Measurements from ENCODE around the gene NCOA4. TPM values are rescaled to one million over a fixed set of nuclear protein-coding genes. Genes with fewer than 3 reads are reported as not detected.

Gene NCOA4
- total RNA-seq, 4 donors from 2014 or later: 88.8 to 223 (median 110) TPM

DNA sequence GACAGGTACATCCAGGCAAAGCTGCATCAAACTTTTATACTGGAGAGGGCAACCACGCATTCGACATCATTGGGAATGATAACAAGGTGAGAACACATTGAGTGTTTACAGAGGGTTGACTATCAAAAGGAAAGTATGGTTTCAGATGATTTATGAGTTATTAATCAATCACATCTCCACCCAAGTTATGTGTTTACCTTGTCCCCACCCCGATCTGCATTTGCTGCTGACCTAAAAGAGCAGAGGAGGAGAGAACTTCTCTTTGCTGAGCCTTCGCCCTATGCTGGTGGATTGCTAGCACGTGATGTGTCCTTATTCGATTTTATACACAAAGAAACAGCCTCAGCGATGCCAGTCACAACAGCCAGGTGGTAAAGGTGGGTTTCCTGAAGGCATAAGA, 15.8 kb upstream of the NCOA4 start, which contains the start of gene MSMB:
Gene MSMB (minus strand): TSS at position 9 of the 400 bp plus-strand sequence. CDS start 32 bp downstream, outside the sequence.
- Histone ChIP-seq H3K4me1 (no peaks in the 10 kb centered on the region), H3K36me3 (no peaks in the 10 kb centered on the region), H3K27ac (no peak within 1 kb of the TSS), H3K27me3 (no peaks in the 10 kb centered on the region), H3K9me3 (no peaks in the 10 kb centered on the region), H3K4me3 (no peak within 1 kb of the TSS)
- DNase-seq: no peak
- intact Hi-C loops (cut with DNase I; ENCODE audit: low total_unique reads): no loop called here
- no peak for TF ChIP-seq POLR2A (IDR thresholded peaks at IDR 0.05)
- TF ChIP-seq, protein P1, sequence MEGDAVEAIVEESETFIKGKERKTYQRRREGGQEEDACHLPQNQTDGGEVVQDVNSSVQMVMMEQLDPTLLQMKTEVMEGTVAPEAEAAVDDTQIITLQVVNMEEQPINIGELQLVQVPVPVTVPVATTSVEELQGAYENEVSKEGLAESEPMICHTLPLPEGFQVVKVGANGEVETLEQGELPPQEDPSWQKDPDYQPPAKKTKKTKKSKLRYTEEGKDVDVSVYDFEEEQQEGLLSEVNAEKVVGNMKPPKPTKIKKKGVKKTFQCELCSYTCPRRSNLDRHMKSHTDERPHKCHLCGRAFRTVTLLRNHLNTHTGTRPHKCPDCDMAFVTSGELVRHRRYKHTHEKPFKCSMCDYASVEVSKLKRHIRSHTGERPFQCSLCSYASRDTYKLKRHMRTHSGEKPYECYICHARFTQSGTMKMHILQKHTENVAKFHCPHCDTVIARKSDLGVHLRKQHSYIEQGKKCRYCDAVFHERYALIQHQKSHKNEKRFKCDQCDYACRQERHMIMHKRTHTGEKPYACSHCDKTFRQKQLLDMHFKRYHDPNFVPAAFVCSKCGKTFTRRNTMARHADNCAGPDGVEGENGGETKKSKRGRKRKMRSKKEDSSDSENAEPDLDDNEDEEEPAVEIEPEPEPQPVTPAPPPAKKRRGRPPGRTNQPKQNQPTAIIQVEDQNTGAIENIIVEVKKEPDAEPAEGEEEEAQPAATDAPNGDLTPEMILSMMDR (IDR thresholded peaks at IDR 0.05): no peak

DNA sequence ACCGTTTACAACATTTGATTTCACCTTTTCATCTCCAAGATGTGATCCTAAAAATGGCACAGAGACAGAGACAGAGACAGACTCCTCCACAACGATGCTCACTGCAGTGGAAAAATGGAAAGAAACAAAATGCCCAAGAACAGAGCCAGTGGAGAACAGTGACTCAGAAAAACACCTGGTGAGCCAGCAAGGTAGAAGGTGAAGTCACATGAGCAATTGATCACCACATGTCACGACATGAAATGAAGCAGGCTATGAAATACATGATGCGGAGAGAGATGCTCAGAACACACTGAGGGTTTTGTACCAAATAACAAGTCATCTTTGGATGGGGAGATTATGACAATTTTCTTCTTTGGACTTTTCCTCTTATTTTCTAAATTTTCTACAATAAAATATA, 12.1 kb upstream of the NCOA4 start:
- no peak overlapping the region for H3K27ac ChIP-seq
- DNase-seq: no peak
- intact Hi-C loops (cut with DNase I; ENCODE audit: low total_unique reads): no loop called here

DNA sequence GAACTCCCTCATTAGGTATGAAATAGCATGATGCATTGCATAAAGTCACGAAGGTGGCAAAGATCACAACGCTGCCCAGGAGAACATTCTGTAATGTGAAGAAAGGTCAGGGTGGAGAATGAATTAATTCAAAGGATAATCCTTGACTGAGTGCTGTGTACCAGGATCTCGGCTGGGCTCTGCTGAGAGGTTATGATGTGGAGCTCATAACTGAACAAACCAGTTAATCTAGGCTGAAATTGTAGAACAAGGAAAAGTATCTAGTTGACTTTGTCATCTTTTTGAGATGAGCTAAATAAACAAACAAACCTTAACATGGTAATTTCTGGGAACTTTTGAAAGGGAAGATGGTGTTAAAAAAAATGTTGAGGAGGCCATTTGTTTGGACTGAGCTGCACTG, 9.6 kb upstream of the NCOA4 start:
- intact Hi-C loops (cut with DNase I; ENCODE audit: low total_unique reads): no loop called here
- Histone ChIP-seq H3K27ac (no peak overlapping the region), H3K4me3 (no peak overlapping the region), H3K9me3 (no peaks in the 10 kb centered on the region), H3K4me1 (no peaks in the 10 kb centered on the region), H3K36me3 (no peaks in the 10 kb centered on the region), H3K27me3 (no peaks in the 10 kb centered on the region)
- TF ChIP-seq, protein P1 (IDR thresholded peaks at IDR 0.05): no peak
- no peak for TF ChIP-seq POLR2A (IDR thresholded peaks at IDR 0.05)
- no peak for DNase-seq

More for the DNA sequence above, 12.1 kb upstream of the NCOA4 start:
- Histone ChIP-seq H3K4me3 (no peak overlapping the region), H3K4me1 (no peaks in the 10 kb centered on the region), H3K27me3 (no peaks in the 10 kb centered on the region), H3K9me3 (no peaks in the 10 kb centered on the region), H3K36me3 (no peaks in the 10 kb centered on the region)
- no peak for TF ChIP-seq POLR2A (IDR thresholded peaks at IDR 0.05)
- TF ChIP-seq, protein P1 (IDR thresholded peaks at IDR 0.05): no peak

DNA sequence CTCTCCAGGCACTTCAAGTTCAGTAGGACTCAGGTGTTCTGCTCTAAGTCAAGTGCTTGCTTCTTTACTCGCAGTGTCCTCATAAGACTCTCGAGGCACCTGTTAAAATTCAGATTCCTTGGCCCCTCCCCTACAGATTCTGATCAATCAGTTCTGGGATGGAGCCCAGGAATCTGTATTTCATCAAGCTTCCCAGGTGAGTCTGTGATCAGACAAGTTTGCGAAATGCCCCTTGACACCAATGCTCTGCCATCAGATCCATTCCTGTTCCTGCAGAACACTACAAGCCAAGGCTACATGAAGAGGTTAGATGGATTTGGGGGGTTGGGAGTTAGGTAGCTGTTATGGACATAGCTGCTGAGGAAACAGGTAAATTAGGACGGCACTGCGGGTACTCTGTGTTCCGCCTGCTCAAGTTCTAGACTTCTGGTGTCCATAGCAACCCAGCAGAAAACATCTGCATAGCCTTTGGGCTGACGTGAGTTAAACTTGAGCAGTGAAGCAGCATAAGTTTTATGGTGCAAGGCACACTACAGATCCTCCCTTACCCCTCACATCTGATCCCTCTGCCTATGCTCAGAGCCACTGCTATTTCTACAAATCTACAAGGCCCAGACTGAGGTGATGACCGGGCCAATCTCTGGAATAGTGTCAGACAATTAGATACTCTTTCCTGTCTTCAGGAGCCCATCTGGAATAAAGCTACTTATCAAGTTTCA, 6.8 kb upstream of the NCOA4 start:
- Histone ChIP-seq H3K4me3 (no peak overlapping the region), H3K9me3 (no peaks in the 10 kb centered on the region), H3K36me3 (no peaks in the 10 kb centered on the region), H3K27ac (no peak overlapping the region), H3K27me3 (no peaks in the 10 kb centered on the region), H3K4me1 (no peaks in the 10 kb centered on the region)
- DNase-seq: no peak
- intact Hi-C loops (cut with DNase I; ENCODE audit: low total_unique reads): no loop called here
- TF ChIP-seq, protein P1 (IDR thresholded peaks at IDR 0.05): no peak
- no peak for TF ChIP-seq POLR2A (IDR thresholded peaks at IDR 0.05)

DNA sequence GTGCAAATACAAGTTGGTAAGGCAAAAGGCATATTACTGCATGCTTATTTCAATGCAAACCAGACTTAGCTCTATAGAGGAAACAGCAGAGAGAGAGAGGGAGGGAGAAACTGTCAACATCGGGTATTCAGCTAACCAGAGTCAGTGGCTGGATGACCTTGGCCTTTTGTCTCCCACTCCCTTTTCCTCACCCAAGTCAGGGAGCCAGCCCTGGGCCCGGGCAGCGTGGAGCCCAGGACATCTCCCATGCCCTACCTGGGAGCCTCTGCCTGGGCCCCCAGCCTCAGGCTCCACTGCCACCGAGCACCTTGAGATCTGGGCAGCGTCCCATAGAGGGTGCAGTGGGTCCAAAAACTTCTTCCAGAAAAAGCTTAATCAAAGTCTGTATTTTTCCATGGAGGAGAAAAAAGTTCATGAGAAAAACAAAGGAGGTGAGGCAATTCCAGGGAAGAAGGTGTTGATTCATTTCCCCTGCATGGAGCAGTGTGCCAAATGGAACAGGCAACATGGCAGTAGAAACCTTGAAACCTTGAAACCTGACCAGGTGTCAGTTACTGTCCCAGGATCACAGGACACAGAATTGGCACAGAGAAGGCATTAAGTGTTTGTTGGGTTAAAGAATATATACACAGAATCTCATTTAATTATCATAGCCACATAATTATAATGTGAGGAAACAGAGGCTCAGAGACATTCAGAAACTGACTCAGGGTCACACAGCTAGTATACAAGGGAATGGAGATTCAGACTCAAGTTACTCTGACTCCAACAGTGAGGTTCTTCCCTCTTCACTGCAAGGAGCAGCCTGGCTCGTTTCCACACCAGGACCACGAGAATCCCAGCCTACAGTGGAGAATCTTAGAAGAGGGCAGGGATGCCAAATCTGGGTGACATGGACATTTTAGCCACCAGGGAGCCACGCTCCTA, 5.8 kb upstream of the NCOA4 start:
- Histone ChIP-seq H3K4me1 (no peaks in the 10 kb centered on the region), H3K4me3 (no peak overlapping the region), H3K27me3 (no peaks in the 10 kb centered on the region), H3K27ac (no peak overlapping the region), H3K36me3 (no peaks in the 10 kb centered on the region), H3K9me3 (no peaks in the 10 kb centered on the region)
- TF ChIP-seq POLR2A (IDR thresholded peaks at IDR 0.05): no peak
- peak in 1 of 2 donors; percentile 18 for DNase-seq
- intact Hi-C loops (cut with DNase I; ENCODE audit: low total_unique reads): no loop called here
